HL-60 (cell line): ENCODE measurements around the gene NAALADL1.

Experiments used
- DNase-seq, 2 experiments: peaks; one replicate each; pipeline ENCODE4 v3.0.0-alpha.2; 2010 to 2020; ENCODE audit warnings: low read depth in 1 of 2, low spot score in 1 of 2
- H3K27ac ChIP-seq: fragments of 250-450 bp; sonication (Bioruptor Pico); replicated peaks from 2 replicates; pipeline ENCODE4 v1.5.1; 2020; ENCODE audit warnings: mild to moderate bottlenecking, moderate library complexity
- H3K27me3 ChIP-seq: fragments of 250-450 bp; sonication (Bioruptor Pico); 2 replicates; pipeline ENCODE4 v1.5.1; 2021; ENCODE audit warnings: mild to moderate bottlenecking, moderate library complexity; ENCODE audit not compliant: insufficient read depth, poor library complexity, severe bottlenecking
- H3K4me3 ChIP-seq: replicated peaks from 2 replicates; pipeline ENCODE4 v1.5.1; 2011; ENCODE audit warnings: mild to moderate bottlenecking, control low read depth, low read length; ENCODE audit not compliant: insufficient read depth
- CTCF ChIP-seq: IDR thresholded peaks from one replicate; pipeline ENCODE4 v1.5.1; 2011; ENCODE audit warnings: low read length, control low read depth, inconsistent platforms; ENCODE audit not compliant: insufficient read depth
- GABPA ChIP-seq: IDR thresholded peaks from 2 replicates; pipeline ENCODE4 v1.6.1; 2012; ENCODE audit warnings: low read depth
- POLR2AphosphoS5 ChIP-seq: IDR thresholded peaks from 2 replicates; pipeline ENCODE4 v1.6.1; 2012; ENCODE audit warnings: low read depth
- REST ChIP-seq: IDR thresholded peaks from 2 replicates; pipeline ENCODE4 v1.6.1; 2012; ENCODE audit warnings: low read depth; ENCODE audit not compliant: insufficient replicate concordance
- SPI1 ChIP-seq: IDR thresholded peaks from 2 replicates; pipeline ENCODE4 v1.6.1; 2012; ENCODE audit warnings: low read depth, mild to moderate bottlenecking, borderline replicate concordance

The NAALADL1 gene

GRCh38 chr11:65016705-65017104 is 41.6 kb downstream of the NAALADL1 start:
- no peak overlapping the region for H3K4me3 ChIP-seq

DNA sequence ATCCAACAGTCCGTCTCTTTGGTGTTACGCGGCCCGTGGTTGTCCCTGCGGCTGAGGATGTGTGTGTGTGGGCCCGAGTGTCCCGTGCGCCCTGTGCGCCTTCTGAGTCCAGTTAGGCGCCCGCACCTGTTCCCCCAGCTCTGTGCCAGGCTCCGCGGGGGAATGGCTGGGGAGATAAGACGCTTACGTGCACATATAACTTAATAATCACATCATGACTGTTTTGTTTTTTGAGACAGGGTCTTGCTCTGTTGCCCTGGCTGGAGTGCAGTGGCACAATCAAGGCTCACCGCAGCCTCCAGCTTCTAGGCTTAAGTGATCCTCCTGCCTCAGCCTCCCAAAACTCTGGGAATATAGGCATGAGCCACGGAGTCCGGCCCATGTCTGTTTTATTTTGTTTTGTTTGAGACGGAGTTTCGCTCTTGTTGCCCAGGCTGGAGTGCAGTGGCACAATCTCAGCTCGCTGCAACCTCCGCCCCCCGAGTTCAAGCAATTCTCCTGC is 43.6 kb downstream of the NAALADL1 start:
- TF ChIP-seq CTCF = no peak
- TF ChIP-seq GABPA = no peak
- TF ChIP-seq REST = no peak
- TF ChIP-seq POLR2AphosphoS5 = no peak
- TF ChIP-seq SPI1 = no peak
- H3K27ac ChIP-seq = peak overlapping the region; percentile 89
- DNase-seq = peak in 1 of 2 experiments; percentile 24

More at GRCh38 chr11:65016705-65017104, 41.6 kb downstream of the NAALADL1 start:
- TF ChIP-seq CTCF (no peak), SPI1 (no peak), GABPA (no peak), REST (no peak), POLR2AphosphoS5 (no peak)
- no peaks in the 10 kb centered on the region for H3K27me3 ChIP-seq
- DNase-seq = no peak
- H3K27ac ChIP-seq = no peak overlapping the region

DNA sequence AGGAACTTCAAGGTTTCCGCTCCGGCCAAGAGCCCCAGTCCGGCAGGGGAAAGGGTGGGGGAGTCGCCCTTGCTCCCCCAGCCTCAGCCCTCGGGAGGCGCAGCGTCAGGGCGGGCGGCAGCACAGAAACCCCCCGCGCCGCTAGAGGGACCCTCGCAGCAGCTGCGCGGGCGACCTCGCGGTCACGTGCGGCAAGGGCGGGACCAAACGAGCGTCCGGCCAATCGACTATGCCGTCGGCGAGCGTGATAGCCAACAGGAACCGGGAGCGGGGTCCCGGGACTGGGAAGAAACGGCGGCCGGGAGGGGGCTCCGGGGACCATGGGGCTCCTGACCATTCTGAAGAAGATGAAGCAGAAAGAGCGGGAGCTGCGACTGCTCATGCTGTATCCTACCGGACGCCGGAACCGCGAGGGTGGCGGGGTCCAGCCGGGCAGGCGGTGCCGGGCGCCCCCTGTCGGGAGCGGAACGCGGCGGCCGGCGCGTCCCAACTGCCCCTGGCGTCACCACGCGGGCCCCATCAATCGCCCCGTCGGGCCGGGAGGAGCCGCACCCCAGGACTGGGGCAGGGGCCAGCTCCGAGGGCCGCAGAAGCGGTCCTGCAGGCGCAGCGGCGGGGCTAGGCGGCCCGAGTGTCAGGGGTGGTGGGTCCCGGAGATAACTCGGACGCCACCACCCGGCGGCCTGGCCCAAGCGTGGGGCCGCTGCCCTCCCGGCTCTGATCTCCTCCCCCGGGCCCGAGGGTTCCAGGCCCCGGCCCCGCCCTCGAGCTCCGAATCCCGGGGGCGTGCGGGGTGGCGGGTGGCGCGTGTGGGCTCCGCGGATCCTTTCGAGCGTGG is 44.2 kb downstream of the NAALADL1 start, which contains the start of gene ARL2:
Gene ARL2 (plus strand): TSS at position 273 of the 838 bp plus-strand sequence. CDS start 48 bp downstream, at position 321.
- TF ChIP-seq POLR2AphosphoS5 (peak; percentile 31; the same call in 1 of the 2 replicates), CTCF (peak; percentile 76), SPI1 (no peak), GABPA (no peak), REST (no peak)
- H3K4me3 ChIP-seq = peak within 1 kb of the TSS; percentile 60
- peak; percentile 81 to 92 for DNase-seq
- H3K27ac ChIP-seq = peak within 1 kb of the TSS; percentile 89
- H3K27me3 ChIP-seq = no peaks in the 10 kb centered on the region

More for the DNA sequence above, 43.6 kb downstream of the NAALADL1 start:
- Histone ChIP-seq H3K4me3 (peak overlapping the region; percentile 60), H3K27me3 (no peaks in the 10 kb centered on the region)
